KMS-11 (cell line): Measurements from ENCODE around the gene AQP4.

Experiments used
- H2AFZ ChIP-seq: fragments of 200-600 bp; sonication (generic); 2 replicates; pipeline ENCODE4 v1.6.1; 2016; ENCODE audit warnings: antibody characterized with exemption, mixed run types, low read depth
- H3K27ac ChIP-seq: fragments of 200-600 bp; sonication (generic); 2 replicates; pipeline ENCODE4 v1.6.1; 2016; ENCODE audit warnings: mild to moderate bottlenecking, mixed run types
- H3K27me3 ChIP-seq: fragments of 200-600 bp; sonication (generic); 2 replicates; pipeline ENCODE4 v1.6.1; 2017; ENCODE audit warnings: mild to moderate bottlenecking, low read depth, mixed run types, moderate library complexity; ENCODE audit not compliant: insufficient read depth
- H3K36me3 ChIP-seq: fragments of 200-600 bp; sonication (generic); 2 replicates; pipeline ENCODE4 v1.6.1; 2017; ENCODE audit warnings: mild to moderate bottlenecking, mixed run types; ENCODE audit not compliant: insufficient read depth
- H3K4me1 ChIP-seq: fragments of 200-600 bp; sonication (generic); 2 replicates; pipeline ENCODE4 v1.6.1; 2016; ENCODE audit warnings: mild to moderate bottlenecking, low read depth, mixed run types; ENCODE audit not compliant: poor library complexity, severe bottlenecking
- H3K4me2 ChIP-seq: fragments of 200-600 bp; sonication (generic); 2 replicates; pipeline ENCODE4 v1.7.0; 2016; ENCODE audit warnings: mild to moderate bottlenecking, mixed run types
- H3K4me3 ChIP-seq: fragments of 200-600 bp; sonication (generic); IDR thresholded peaks from 2 replicates; pipeline ENCODE4 v1.6.1; 2017; ENCODE audit warnings: low read depth, low read length, mixed read lengths; ENCODE audit not compliant: insufficient read depth
- H3K79me2 ChIP-seq: fragments of 200-600 bp; sonication (generic); 2 replicates; pipeline ENCODE4 v1.6.1; 2016; ENCODE audit warnings: low read depth, mixed run types; ENCODE audit not compliant: insufficient read depth
- H3K9ac ChIP-seq: fragments of 200-600 bp; sonication (generic); 2 replicates; pipeline ENCODE4 v1.6.1; 2016; ENCODE audit warnings: mild to moderate bottlenecking, mixed run types
- H4K20me1 ChIP-seq: fragments of 200-600 bp; sonication (generic); 2 replicates; pipeline ENCODE4 v1.6.1; 2016; ENCODE audit warnings: mild to moderate bottlenecking, mixed run types; ENCODE audit not compliant: insufficient read depth
- TF ChIP-seq, protein P1 (sequence below): fragments of 200-600 bp; sonication (generic); conservative IDR thresholded peaks from 2 replicates; pipeline ENCODE4 v1.6.1; 2017; ENCODE audit warnings: low read depth, mild to moderate bottlenecking, antibody characterized with exemption, low read length, moderate library complexity, mixed read lengths

AQP4 gene

DNA sequence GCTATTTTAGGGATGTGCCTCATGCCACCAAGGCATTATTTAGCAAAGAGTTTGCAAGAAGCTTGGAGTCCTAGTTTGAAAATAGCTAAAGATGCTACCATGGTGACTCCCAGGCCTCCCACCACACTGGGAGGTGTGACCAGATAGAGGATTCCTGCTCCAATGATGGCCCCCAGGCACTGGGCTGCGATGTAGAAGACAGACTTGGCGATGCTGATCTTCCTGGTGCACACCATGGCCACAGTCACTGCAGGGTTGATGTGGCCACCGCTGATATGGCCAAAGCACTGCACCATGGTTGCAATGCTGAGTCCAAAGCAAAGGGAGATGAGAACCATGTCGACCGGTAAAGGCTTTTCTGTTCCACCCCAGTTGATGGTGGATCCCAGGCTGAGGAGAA lies 3.4 kb downstream of the AQP4 start:
- Histone ChIP-seq H3K36me3 (no peaks in the 10 kb centered on the region), H3K79me2 (no peaks in the 10 kb centered on the region), H3K27ac (no peak overlapping the region), H3K27me3 (no peaks in the 10 kb centered on the region), H3K9ac (no peak overlapping the region), H3K4me3 (no peak overlapping the region), H4K20me1 (no peaks in the 10 kb centered on the region), H3K4me1 (no peaks in the 10 kb centered on the region), H2AFZ (no peak overlapping the region), H3K4me2 (no peak overlapping the region)
- TF ChIP-seq, protein P1, sequence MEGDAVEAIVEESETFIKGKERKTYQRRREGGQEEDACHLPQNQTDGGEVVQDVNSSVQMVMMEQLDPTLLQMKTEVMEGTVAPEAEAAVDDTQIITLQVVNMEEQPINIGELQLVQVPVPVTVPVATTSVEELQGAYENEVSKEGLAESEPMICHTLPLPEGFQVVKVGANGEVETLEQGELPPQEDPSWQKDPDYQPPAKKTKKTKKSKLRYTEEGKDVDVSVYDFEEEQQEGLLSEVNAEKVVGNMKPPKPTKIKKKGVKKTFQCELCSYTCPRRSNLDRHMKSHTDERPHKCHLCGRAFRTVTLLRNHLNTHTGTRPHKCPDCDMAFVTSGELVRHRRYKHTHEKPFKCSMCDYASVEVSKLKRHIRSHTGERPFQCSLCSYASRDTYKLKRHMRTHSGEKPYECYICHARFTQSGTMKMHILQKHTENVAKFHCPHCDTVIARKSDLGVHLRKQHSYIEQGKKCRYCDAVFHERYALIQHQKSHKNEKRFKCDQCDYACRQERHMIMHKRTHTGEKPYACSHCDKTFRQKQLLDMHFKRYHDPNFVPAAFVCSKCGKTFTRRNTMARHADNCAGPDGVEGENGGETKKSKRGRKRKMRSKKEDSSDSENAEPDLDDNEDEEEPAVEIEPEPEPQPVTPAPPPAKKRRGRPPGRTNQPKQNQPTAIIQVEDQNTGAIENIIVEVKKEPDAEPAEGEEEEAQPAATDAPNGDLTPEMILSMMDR, result no peak

DNA sequence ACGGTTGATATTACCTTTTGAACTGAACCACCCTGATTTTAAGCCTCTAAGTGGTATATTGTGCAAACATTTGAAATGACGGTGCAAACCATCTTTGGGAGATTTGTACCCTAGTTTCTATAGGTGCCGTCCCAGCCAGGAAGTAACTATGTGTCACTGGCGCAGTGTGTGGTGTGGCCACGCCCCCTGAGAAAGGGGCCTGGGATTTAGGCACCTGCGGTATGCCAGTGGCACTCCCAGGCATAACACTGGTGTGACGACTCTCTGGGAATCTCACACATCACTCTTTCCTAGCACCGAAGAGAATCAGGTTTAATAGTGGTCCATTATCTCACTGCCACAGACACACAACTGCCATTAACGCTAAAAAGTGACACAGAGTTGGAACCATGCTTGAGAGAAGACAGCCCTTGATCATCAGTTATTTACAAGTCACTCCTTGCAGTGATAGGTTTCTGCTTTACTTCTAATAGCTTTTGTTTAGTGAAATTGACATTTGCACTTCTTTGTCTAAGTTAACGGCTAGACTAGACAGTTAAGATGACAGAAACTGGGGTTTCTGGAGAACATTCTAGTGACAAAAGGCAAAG lies 11.1 kb downstream of the AQP4 start:
- Histone ChIP-seq H3K4me3 (no peak overlapping the region), H3K27ac (no peak overlapping the region), H2AFZ (no peak overlapping the region)

DNA sequence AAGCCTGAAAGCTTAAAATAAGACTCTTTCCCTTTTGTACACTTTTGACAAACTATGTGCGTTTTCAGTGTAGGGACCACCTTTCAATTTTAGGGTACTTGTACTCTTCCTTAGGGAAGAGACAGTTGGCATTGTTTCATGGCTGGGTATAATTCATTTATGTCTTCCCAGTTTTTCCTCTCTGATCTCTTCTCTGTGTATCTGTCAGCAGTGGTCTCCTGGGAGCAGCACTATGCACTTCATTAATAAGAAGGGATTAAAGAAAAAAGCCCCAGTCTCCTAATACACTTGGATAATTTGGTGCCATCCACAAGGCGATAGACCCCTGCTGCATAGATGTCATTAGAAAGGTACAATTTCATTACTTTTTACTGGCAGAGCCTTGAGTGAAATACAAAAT lies 12.1 kb downstream of the AQP4 start:
- Histone ChIP-seq H3K79me2 (no peaks in the 10 kb centered on the region), H3K27ac (no peak overlapping the region), H2AFZ (no peak overlapping the region), H3K4me1 (no peaks in the 10 kb centered on the region), H3K4me3 (no peak overlapping the region), H3K36me3 (no peaks in the 10 kb centered on the region), H3K4me2 (no peak overlapping the region), H3K9ac (no peak overlapping the region), H3K27me3 (no peaks in the 10 kb centered on the region), H4K20me1 (no peaks in the 10 kb centered on the region)
- TF ChIP-seq, protein P1, result no peak

More for the DNA sequence above, 11.1 kb downstream of the AQP4 start:
- Histone ChIP-seq H3K79me2 (no peaks in the 10 kb centered on the region), H3K4me2 (no peak overlapping the region), H3K27me3 (no peaks in the 10 kb centered on the region), H3K36me3 (no peaks in the 10 kb centered on the region), H4K20me1 (no peaks in the 10 kb centered on the region), H3K4me1 (no peaks in the 10 kb centered on the region), H3K9ac (no peak overlapping the region)
- TF ChIP-seq, protein P1, result no peak

DNA sequence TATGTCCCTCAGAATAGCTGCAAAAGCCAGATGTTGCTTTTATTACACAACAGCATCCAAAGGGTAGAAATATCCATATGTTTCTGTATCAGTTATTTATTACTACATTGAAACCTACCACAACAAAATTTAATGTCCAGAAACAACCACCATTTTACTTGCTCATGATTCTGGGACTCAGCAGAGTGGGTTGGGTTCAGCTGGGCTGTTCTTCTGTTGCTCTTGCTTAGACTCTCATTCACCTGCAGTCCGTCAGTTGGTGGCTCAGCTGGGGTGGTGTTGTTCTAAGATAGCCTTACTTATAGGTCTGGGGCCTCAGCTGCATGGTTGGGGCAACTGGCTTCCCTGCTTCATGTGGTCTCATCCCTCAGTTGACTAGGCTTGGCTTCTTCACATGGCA lies 21.7 kb downstream of the AQP4 start:
- Histone ChIP-seq H3K27ac (no peak overlapping the region), H4K20me1 (no peaks in the 10 kb centered on the region), H3K4me2 (no peak overlapping the region), H3K4me3 (no peak overlapping the region), H3K36me3 (no peaks in the 10 kb centered on the region), H3K27me3 (no peaks in the 10 kb centered on the region), H3K4me1 (no peaks in the 10 kb centered on the region), H3K79me2 (no peaks in the 10 kb centered on the region), H3K9ac (no peak overlapping the region), H2AFZ (no peak overlapping the region)
- TF ChIP-seq, protein P1, result no peak
